ENCODE data around the gene OGFOD3. TPM values are rescaled to one million over a fixed set of nuclear protein-coding genes. Genes with fewer than 3 reads are reported as not detected.

OGFOD3 gene
- total and polyA plus RNA-seq, 2 experiments from 2014 or later, result 38.1 to 44.7 TPM

DNA sequence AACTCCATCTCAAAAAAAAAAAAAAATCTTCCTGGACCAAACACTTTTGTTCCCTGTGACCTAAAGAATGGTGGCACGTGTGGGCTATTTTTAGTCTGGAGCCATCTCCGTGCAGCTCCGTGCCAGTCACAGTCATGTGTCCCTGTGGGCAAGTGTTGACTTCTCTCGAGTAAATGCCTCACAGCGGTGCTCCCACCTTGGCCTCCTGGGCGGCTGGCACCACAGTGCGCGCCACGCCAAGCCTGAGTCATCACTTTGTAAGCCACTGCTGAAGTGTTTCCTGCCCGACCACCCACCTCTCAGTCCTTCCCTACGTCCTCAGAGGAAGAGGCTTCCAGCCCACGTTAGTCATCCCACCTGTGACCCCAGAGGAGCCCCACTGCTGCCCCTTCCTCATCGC, 11.1 kb downstream of the OGFOD3 start:
- Histone ChIP-seq H3K4me1 (ENCODE audit: insufficient read depth) (no peaks in the 10 kb centered on the region), H3K9me3 (ENCODE audit: low read depth) (no peaks in the 10 kb centered on the region), H3K4me3 (no peak overlapping the region), H3K9me2 (ENCODE audit: insufficient read depth) (no peaks in the 10 kb centered on the region), H3K9ac (no peak overlapping the region), H3K36me3 (ENCODE audit: low read depth) (no peaks in the 10 kb centered on the region), H3K27ac (no peak overlapping the region), H3K27me3 (replicated peaks; ENCODE audit: insufficient read depth) (no peaks in the 10 kb centered on the region), H3K4me2 (ENCODE audit: unreplicated experiment) (no peak overlapping the region), H4K20me1 (ENCODE audit: insufficient read depth) (no peaks in the 10 kb centered on the region), H2AFZ (no peak overlapping the region), H3F3A (ENCODE audit: insufficient read depth) (no peaks in the 10 kb centered on the region), H3K79me2 (ENCODE audit: insufficient read depth) (no peaks in the 10 kb centered on the region)
- 82 to 93% methylated on average over 13 of the region's 13 CpGs for WGBS, 2 experiments (ENCODE audit: low coverage in 1 of 2, low lambda C conversion rate in 2 of 2, missing lambda C conversion rate in 2 of 2)
- in situ Hi-C loops (cut with MboI), result no loop called here
- TF ChIP-seq EZH2 (IDR thresholded peaks at IDR 0.05; ENCODE audit: insufficient read depth, poor library complexity, severe bottlenecking), result no peak
- TF ChIP-seq EZH2phosphoT487 (IDR thresholded peaks at IDR 0.05; ENCODE audit: insufficient read depth, low read depth), result no peak
- DNase-seq, result no peak

DNA sequence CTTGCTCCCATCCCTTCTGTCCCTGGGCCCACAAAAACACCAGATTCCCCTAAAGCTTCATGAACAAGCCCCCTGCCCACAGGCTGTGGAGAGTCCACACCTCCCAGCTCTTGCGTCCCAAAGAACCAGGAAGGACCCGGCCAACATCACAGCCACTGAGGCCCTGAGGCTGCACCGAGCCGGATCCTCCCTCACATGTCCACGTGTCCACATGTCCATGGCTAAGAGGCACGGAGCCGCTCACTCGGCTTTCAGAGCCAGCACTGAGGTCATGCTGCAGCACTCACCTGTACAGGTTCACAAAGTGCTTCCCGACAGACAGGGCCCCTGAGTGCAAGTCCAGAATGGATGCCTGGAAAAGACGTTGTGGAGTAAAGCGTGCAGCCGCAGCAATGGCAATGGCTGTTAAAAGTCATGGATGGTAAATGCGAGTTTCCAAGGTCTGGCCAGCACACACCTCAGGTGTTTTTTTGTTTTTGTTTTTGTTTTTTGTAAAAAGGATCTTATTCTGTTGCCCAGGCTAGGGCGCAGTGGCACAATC, 12.2 kb downstream of the OGFOD3 start:
- Histone ChIP-seq H3F3A (ENCODE audit: insufficient read depth) (no peaks in the 10 kb centered on the region), H3K9ac (no peak overlapping the region), H4K20me1 (ENCODE audit: insufficient read depth) (no peaks in the 10 kb centered on the region), H3K27me3 (replicated peaks; ENCODE audit: insufficient read depth) (no peaks in the 10 kb centered on the region), H3K4me1 (ENCODE audit: insufficient read depth) (no peaks in the 10 kb centered on the region), H3K4me2 (ENCODE audit: unreplicated experiment) (no peak overlapping the region), H3K27ac (no peak overlapping the region), H3K4me3 (no peak overlapping the region), H3K9me2 (ENCODE audit: insufficient read depth) (no peaks in the 10 kb centered on the region), H3K9me3 (ENCODE audit: low read depth) (no peaks in the 10 kb centered on the region), H2AFZ (no peak overlapping the region), H3K79me2 (ENCODE audit: insufficient read depth) (no peaks in the 10 kb centered on the region), H3K36me3 (ENCODE audit: low read depth) (no peaks in the 10 kb centered on the region)
- in situ Hi-C loops (cut with MboI), result no loop called here
- no peak for DNase-seq
- TF ChIP-seq EZH2 (IDR thresholded peaks at IDR 0.05; ENCODE audit: insufficient read depth, poor library complexity, severe bottlenecking) (no peak), EZH2phosphoT487 (IDR thresholded peaks at IDR 0.05; ENCODE audit: insufficient read depth, low read depth) (no peak)
- WGBS, 2 experiments (ENCODE audit: low coverage in 1 of 2, low lambda C conversion rate in 2 of 2, missing lambda C conversion rate in 2 of 2), result 97% methylated on average over 14 of the region's 14 CpGs

DNA sequence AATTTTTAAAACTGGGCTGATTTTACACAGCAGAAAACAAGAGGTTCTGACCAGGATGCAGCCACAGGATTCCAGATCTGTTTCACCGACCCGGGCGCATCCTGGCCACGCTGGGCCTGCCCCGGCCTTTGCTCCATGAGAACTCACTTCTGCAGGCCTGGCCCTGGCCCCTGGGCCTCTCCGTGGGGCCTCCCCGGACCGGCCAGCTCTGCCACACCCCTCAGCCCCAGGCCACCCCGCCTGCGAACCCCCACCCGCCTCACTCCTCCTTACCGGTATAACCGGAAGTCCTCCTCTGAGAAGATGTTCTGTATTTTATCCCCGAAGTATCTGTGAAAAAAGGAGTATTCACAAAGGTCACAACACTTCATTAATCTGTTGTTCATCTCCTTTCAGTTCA, 13.3 kb downstream of the OGFOD3 start:
- TF ChIP-seq EZH2phosphoT487 (IDR thresholded peaks at IDR 0.05; ENCODE audit: insufficient read depth, low read depth) (no peak), EZH2 (IDR thresholded peaks at IDR 0.05; ENCODE audit: insufficient read depth, poor library complexity, severe bottlenecking) (no peak)
- in situ Hi-C loops (cut with MboI), result no loop called here
- H3K4me3 ChIP-seq, result no peak overlapping the region
- H3K79me2 ChIP-seq (ENCODE audit: insufficient read depth), result no peaks in the 10 kb centered on the region
- no peaks in the 10 kb centered on the region for H3K36me3 ChIP-seq (ENCODE audit: low read depth)
- H3K27ac ChIP-seq, result no peak overlapping the region
- no peak for DNase-seq
- H3F3A ChIP-seq (ENCODE audit: insufficient read depth), result no peaks in the 10 kb centered on the region; the same call in 1 of the 2 replicates
- no peak overlapping the region for H3K9ac ChIP-seq
- H3K4me1 ChIP-seq (ENCODE audit: insufficient read depth), result no peaks in the 10 kb centered on the region
- 91 to 95% methylated on average over 11 to 14 of the region's 14 CpGs for WGBS, 2 experiments (ENCODE audit: low coverage in 1 of 2, low lambda C conversion rate in 2 of 2, missing lambda C conversion rate in 2 of 2)
- H3K27me3 ChIP-seq (replicated peaks; ENCODE audit: insufficient read depth), result no peaks in the 10 kb centered on the region
- H4K20me1 ChIP-seq (ENCODE audit: insufficient read depth), result no peaks in the 10 kb centered on the region
- no peaks in the 10 kb centered on the region for H3K9me2 ChIP-seq (ENCODE audit: insufficient read depth)
- H2AFZ ChIP-seq, result no peak overlapping the region
- no peak overlapping the region for H3K4me2 ChIP-seq (ENCODE audit: unreplicated experiment)
- no peaks in the 10 kb centered on the region for H3K9me3 ChIP-seq (ENCODE audit: low read depth)

DNA sequence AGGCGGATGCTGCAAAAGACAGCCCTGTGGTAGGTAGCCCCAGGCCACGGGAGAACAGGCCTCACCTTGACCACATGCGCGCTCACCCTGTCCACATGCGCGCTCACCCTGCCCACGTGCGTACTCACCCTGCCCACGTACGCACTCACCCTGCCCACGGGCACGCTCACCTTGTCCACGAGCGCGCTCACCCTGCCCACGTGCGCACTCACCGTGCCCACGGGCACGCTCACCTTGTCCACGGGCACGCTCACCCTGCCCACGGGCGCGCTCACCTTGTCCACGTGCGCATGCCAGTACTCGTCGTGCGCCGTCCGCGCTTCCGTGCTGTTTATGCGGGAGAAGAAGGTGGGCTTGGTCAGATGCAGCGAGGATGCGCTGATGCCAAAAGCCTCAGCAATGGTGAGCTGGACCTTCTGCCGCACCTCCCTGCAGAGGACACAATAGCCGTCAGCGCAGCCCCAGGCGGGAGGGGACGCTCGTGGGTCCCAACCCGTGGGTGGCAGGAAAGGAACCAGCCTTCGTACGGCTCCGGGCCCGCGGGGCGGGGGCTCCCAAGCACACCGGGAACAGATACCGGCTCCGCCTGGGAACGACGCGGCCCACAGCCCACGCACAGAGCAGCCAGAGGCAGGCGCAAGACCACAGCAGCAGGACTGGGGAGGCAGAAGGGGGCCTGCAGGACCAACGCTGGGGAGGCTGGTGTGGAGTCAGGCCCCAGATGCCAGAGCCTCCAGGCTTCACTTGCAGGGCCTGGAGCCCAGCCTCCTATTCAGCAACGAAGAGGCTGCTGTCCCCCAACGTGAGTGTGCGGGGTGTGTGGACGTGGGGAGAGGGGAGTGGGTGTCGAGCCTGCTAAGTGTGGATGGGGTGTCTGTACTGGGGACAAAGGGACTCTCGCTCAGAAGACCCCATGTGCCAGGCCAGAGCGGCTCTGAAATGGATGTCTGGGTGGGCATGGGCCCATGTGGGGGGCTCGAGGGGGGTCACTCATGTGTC, 14.4 kb downstream of the OGFOD3 start:
- DNase-seq, result no peak
- Histone ChIP-seq H3K4me2 (ENCODE audit: unreplicated experiment) (no peak overlapping the region), H3K9me2 (ENCODE audit: insufficient read depth) (no peaks in the 10 kb centered on the region), H3K27me3 (replicated peaks; ENCODE audit: insufficient read depth) (no peaks in the 10 kb centered on the region), H3F3A (ENCODE audit: insufficient read depth) (peaks cover 11% of the 10 kb centered on the region), H3K79me2 (ENCODE audit: insufficient read depth) (no peaks in the 10 kb centered on the region), H3K4me3 (no peak overlapping the region), H4K20me1 (ENCODE audit: insufficient read depth) (no peaks in the 10 kb centered on the region), H3K27ac (no peak overlapping the region), H3K9ac (no peak overlapping the region), H3K9me3 (ENCODE audit: low read depth) (no peaks in the 10 kb centered on the region), H3K4me1 (ENCODE audit: insufficient read depth) (peaks cover 9% of the 10 kb centered on the region), H3K36me3 (ENCODE audit: low read depth) (no peaks in the 10 kb centered on the region), H2AFZ (no peak overlapping the region)
- TF ChIP-seq EZH2phosphoT487 (IDR thresholded peaks at IDR 0.05; ENCODE audit: insufficient read depth, low read depth) (no peak), EZH2 (IDR thresholded peaks at IDR 0.05; ENCODE audit: insufficient read depth, poor library complexity, severe bottlenecking) (no peak)
- in situ Hi-C loops (cut with MboI), result no loop called here
- WGBS, 2 experiments (ENCODE audit: low coverage in 1 of 2, low lambda C conversion rate in 2 of 2, missing lambda C conversion rate in 2 of 2), result 94 to 95% methylated on average over 41 to 66 of the region's 67 CpGs

Measured in GM23248 (cell line).